Stimulated activated CD8-positive, alpha-beta memory T cell treated with anti-CD3 and anti-CD28 coated beads, Interleukin-12 subunit alpha, Interleukin-12 subunit beta, amount 100 ng/mL, for 24 hours (primary cell): ENCODE data around the gene ADI1.

Experiments
- DNase-seq: peaks from one replicate; pipeline ENCODE4 v3.0.0-alpha.2; 2020; ENCODE audit errors: extremely low read depth

Gene ADI1

DNA sequence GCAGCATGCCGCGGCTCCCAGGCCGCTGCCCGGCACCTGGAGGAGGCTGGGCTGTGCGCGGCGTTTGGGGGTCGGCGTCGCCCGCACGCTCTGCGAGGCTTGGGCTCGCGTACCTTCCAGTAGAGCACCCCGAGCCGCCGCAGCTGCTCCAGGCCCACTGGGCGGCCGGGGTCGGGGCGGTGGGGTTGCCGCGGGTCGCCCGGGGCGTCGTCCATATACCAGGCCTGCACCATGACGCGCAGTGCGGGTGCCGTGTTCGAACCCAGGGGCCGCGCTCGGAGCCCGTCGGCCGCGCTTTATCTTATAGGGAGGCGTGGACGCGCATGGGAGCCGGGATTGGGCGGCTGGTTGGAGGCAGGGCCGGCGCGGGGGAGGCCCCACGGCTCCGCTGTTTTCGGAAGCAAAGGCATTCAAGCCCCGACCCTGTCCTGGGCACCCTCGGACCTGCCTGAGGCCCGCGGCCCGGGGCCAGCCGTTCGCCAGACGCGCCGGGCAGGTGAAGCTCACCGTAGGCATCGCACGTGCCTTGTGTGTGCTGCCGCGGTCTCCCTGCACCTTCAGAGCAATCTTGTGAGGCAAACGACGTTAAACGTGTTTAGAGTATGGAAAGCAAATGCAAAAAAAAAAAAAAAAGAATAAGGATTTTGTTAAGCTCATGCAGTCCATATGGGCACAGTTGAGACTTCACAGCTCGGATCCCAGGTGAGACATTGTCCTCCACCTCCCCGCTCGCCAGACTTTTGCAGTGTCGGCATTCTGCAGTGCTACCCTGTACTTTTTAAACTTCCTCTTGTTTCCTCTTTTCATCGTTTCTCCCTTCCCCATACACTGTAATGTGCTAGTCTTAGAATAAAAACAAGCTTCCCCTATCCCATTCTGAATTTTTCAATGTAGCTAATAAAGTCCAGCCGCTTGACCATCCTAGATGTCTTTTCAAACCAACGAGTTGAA is at the start of gene ADI1:
TSS of gene ADI1 (minus strand) at position 277 of the 951 bp plus-strand sequence. CDS start at position 233, 44 bp downstream.
- peak; percentile 38 for DNase-seq

DNA sequence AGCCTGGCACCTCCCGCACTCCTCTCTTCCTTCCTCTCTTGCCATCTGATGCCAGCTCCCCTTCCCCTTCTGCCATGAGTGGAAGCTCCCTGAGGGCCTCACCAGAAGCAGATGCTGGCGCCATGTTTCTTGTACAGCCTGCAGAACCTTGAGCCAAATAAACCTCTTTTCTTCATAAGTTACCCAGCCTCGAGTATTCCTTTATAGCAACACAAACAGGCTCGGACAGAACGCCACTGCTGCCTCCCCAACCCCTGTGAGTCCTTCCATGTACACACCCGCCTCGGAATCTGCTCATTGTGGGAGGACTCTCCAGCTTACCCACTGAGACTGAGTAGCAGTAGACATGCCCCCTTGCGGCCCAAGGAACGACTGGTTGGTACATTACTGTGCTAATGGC is 47.5 kb upstream of the ADI1 start:
- DNase-seq, result no peak

DNA sequence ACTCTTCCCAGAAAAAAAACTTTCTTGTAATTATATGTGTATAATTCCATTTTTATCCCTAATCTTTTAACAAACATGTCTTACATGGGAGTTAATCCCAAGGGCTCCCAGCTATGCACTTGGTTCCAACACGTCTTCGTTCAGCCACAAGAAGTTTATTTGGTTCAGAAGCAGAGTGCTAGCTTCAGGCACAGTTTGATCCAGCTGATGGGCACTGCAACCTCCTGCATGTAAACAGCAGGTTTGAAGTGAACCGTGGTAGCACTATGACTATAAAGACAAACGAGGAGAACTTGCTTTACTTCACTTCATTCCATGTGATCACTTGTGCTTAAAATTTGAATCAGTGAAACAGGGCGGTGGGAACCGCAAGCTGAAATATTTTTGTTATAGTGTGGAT is 45.8 kb upstream of the ADI1 start:
- DNase-seq, result no peak

GRCh38 chr2:3563521-3563976 is 44.2 kb upstream of the ADI1 start:
- no peak for DNase-seq

DNA sequence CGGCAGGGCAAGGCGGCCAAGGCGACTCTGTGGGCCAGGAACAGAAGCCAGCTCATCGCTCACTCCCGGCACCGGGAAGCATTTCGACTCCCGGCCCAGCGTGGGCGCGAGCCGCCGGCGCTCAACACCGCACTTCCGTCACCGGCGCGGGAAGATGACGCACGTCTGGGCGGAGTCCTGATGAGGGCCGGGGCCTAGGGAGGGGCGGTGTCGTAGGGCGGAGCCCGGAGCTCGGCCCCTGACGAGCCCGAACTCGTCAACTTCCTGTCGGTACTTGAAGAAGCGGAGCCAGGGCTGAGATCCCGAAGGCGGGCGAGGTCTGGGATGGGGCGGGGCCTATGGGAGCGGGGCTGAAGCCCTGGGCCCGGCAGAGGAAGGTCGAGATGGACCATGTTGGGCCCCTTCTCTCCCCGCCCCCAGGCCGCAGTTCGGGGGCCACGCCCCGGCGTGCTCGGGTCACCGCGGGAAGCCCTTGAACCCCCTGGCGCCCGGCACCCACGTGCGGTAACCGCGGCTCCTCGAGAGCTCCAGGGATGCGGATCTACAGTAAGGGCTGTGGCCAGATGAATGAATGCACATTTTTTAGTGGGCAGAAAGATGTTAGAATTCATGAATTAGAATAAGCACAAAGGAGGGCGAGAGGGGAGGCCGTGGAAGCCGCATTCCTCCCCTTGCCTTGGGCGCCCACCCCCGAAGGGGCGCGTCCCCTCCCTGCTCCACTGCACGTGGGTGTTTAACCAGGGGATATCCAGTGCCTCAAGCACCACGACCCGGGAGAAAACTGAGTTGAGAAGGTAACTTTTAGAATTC is 39.1 kb upstream of the ADI1 start, which contains the start of gene RNASEH1:
TSS of gene RNASEH1 (minus strand) at position 129 of the 810 bp plus-strand sequence. CDS start at position 56, 73 bp downstream.
- peak; percentile 97 for DNase-seq

DNA sequence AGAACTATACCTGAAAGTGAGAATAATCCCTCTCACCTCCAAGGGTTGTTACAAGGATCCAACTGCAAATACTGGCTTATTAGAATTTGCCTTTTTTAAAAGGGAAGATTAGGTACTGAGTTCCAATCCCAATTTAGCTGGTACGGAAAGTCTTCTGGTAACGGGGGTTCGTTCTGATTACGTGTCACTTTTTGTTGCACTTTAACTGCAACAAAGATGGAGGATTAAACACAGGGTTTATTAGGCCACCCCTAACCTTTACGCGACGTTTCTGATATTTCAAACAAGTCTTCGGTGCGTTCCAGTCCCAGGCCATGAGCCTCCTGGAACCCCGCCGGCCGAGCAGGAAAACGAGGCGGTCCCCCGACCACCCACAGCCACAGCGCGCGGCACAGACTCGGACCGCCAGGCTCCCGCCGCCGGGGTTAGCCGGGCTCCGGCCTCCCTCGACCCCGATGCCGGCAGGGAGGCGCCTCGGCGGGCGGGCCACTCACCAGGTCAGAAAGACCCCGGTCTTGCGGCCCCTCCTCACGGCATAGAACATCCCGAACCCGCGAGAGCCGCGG is 38.4 kb upstream of the ADI1 start:
- DNase-seq, result no peak

DNA sequence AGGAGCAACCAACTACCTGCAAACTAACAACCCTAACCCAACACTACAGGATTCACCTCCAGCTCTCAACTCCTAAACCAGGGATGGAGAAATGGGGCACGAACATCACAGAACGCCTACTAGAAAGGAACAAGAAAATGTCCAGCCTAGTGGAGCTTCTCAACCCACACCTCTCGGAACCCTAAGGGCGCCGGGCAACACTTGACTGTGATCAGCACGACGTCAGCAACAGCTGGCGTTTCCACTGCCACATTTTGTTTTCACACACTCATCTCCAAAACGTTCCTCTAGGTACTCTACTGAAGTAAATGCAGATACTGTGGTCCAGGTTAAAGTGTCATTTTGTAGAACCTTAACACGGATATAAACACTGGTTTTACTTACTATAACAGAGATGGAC is 34.6 kb upstream of the ADI1 start:
- DNase-seq, result no peak

- DNase-seq, result no peak
These were observed 28.6 kb upstream of the ADI1 start for GRCh38 chr2:3547915-3548314.

- no peak for DNase-seq
These were observed 26.6 kb upstream of the ADI1 start for GRCh38 chr2:3545788-3546478.

- DNase-seq, result no peak
These were observed 23.8 kb upstream of the ADI1 start for GRCh38 chr2:3543023-3543683.

DNA sequence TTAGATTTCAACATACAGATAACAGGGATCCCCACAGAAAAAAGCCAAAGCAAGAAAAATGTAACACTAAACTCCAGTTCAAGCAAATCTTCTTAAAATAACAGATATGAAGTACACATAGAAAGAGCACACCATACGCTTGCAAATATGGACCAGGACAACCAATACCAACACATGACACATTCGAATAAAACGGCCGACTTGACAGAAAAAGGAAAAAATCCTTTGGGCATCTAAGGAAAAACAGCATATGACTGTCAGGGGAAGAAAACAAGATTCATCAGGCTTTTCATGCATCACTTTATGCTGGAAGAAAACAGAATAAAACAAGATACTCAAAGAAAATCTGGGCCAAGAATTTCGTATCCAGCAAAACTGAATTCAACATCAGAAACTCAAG is 22.8 kb upstream of the ADI1 start:
- DNase-seq, result no peak

DNA sequence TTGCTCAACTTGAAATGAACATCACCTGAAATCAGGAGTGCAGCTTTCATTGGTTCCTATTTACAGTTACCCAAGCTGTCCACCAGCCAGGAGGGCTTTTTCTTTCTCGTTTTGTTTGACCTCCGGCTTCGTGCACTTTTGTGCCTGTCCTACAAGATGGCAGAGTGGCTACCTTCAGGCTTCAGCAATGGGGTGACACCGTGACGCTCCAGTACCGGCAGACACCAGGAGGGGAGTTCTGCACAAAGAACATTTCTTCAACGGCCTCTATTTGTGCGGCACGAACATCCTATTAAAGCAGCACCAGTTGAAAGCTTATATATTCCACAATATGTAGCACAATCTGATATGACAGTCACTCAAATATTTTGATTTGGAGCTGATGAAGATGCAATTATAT is 20.5 kb upstream of the ADI1 start:
- no peak for DNase-seq

DNA sequence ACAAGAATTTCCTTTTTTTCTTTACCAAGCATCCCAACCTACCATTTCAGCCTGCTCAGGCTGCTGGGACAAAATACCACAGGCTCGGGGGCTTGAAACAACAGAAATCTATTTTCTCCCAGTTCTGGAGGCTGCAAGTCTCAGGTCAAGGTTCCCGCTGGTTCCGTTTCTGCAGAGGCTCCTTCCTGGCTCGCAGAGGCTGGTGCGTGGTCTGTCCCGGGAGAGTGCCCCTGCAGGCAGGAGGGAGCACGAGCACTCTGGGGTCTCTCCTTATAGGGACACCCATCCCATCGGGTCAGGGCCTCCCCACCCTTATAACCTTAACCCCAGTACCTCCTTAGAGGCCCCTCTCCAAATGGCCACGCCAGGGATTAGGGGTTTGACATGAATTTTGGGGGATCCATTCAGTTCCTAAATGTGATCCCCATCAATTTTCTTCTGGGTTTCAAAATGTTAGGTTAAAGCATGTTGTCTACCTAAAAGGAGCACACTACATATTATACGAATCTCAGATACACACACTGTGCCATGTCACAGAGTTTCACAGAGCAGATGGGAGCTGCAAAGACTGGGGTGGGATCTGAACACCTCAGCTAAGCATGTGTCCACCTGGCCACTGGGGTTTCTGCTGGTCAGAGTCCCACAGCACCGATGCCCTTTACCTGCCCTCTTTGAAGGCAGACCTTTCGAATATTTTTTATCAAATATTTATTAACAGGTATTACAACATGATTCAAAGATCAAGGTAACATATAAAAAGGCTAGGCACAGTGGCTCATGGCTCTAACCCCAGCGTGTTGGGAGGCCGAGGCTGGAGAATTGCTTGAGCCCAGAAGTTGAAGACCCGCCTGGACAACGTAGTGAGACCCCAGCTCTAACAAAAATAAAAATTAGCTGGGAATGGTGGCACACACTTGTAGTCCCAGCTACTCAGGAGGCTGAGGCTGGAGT is 17.6 kb upstream of the ADI1 start:
- no peak for DNase-seq

DNA sequence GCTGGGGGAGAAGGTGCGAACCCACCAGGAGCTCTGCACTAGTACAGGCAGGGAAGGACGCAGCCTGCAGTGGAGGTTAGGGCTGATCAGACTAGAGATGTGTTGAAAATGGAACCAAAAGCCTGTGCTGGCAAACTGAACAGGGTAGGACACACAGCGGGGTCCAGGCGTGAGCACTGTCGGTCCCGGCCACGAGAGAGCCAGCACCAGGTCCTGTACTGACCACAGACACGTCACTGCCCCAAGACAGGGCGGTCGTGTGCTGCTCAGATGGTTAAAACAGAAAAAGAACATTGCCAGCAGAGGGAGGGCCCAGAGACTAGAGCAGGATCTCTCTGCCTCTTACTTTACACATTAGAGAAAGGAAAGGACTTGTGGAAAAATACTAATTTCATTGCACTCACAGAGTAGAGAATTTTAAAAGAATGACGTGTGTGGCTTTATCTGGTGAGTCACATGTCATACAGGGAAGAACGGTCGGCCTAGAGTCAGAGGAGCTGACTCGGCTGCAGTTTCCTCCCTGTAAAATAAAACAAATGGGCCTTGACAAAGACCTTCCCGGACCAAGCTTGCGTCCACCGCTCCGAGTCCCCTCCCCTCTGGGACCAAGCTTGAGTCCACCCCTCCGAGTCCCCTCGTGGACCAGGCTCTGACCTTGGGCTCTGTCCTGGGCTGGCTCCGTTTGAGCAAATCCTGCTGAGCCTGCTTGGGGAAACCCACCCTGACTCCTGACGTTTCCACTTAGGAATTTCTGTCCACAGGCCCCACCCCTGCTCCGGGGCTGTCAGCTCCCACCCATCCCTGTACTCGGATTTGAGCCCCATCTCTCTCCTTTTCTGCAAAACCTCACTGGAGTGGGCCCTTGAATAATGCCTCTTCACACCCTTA is 16.7 kb upstream of the ADI1 start:
- DNase-seq, result no peak

DNA sequence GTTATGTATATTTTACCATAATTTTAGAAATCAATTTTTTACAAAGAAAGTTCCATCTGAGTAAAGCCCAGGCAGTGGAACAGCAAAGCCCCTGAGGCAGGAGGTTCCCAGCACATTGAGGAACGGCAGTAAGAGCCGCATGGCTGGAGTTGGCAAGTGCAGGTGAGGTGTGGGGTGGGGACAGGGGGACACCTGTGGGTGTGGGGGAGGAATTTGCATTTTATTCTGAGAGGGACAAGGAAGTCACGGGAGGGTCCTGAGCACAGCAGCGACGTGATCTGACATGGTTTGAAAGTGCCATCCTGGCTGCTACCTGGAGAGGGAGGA is 16.1 kb upstream of the ADI1 start:
- no peak for DNase-seq

GRCh38 chr2:3534251-3534814 is 15.0 kb upstream of the ADI1 start:
- no peak for DNase-seq

GRCh38 chr2:3533836-3534235 is 14.5 kb upstream of the ADI1 start:
- no peak for DNase-seq

- DNase-seq, result no peak
These were observed 13.6 kb upstream of the ADI1 start for GRCh38 chr2:3532941-3533340.
